H1 (cell line): ENCODE data around the gene MGAT5. TPM values are rescaled to one million over a fixed set of nuclear protein-coding genes. Genes with fewer than 3 reads are reported as not detected.

Experiments
- CTCF ChIA-PET: fragments of 300-600 bp; sonication (Branson Sonifier 250); formaldehyde crosslinking; loops from one replicate; lab custom pipeline; 2021; ENCODE audit not compliant: partially characterized antibody; lab: Charles Lee
- POLR2A ChIA-PET: fragments of 300-600 bp; sonication (Branson Sonifier 250); formaldehyde crosslinking; loops from one replicate; lab custom pipeline; 2021; ENCODE audit warnings: inconsistent platforms; ENCODE audit not compliant: partially characterized antibody; lab: Charles Lee
- DNase-seq, 2 experiments: peaks; one replicate each; pipeline versions ENCODE4 v3.0.0 to v3.0.0-alpha.2; 2010 to 2022; ENCODE audit warnings: low spot score in 2 of 2, low read depth in 1 of 2, mixed read lengths in 1 of 2
- FAIRE-seq: peaks from 2 replicates; lab custom pipeline; 2011; peaks lifted over from hg19 to GRCh38; lab: Jason Lieb, UNC
- H2AFZ ChIP-seq: 2 replicates; pipeline ENCODE4 v1.8.1; 2012; ENCODE audit warnings: low read length, inconsistent platforms
- H2AK5ac ChIP-seq: 2 replicates; pipeline ENCODE4 v1.6.1; 2013; ENCODE audit warnings: low read depth, low read length
- H2BK120ac ChIP-seq: replicated peaks from 2 replicates; pipeline ENCODE3; 2013; ENCODE audit warnings: low read depth, low read length, inconsistent platforms
- H2BK12ac ChIP-seq: 2 replicates; pipeline ENCODE4 v1.6.1; 2013; ENCODE audit warnings: low read depth, low read length
- H2BK15ac ChIP-seq: 2 replicates; pipeline ENCODE4 v1.6.1; 2013; ENCODE audit warnings: low read length
- H2BK20ac ChIP-seq: 2 replicates; pipeline ENCODE4 v1.6.1; 2013; ENCODE audit warnings: low read length
- H2BK5ac ChIP-seq: 2 replicates; pipeline ENCODE4 v1.6.1; 2013; ENCODE audit warnings: low read depth, low read length
- H3K14ac ChIP-seq: 2 replicates; pipeline ENCODE4 v1.6.1; 2013; ENCODE audit warnings: inconsistent platforms; ENCODE audit not compliant: insufficient read length
- H3K18ac ChIP-seq: 2 replicates; pipeline ENCODE4 v1.6.1; 2013; ENCODE audit warnings: low read length; ENCODE audit errors: extremely low read depth
- H3K23ac ChIP-seq: 2 replicates; pipeline ENCODE4 v1.6.1; 2013; ENCODE audit warnings: inconsistent platforms; ENCODE audit not compliant: insufficient read length
- H3K23me2 ChIP-seq: 2 replicates; pipeline ENCODE4 v1.6.1; 2013; ENCODE audit warnings: low read depth, low read length
- H3K27ac ChIP-seq: 2 replicates; pipeline ENCODE4 v1.6.1; 2011; ENCODE audit warnings: low read depth, low read length, inconsistent platforms
- H3K27me3 ChIP-seq, 4 experiments: replicated peaks in 1 of 4; 1 replicate in 1 of 4; 2 replicates in 3 of 4; pipeline versions ENCODE4 v1.6.1 to v1.8.1; 2011 to 2013; ENCODE audit warnings: low read length in 3 of 4, mild to moderate bottlenecking in 3 of 4, inconsistent platforms in 2 of 4, mixed read lengths in 2 of 4, moderate library complexity in 1 of 4; ENCODE audit not compliant: control insufficient read depth in 3 of 4, insufficient read depth in 3 of 4; ENCODE audit errors: extremely low read depth in 1 of 4
- H3K36me3 ChIP-seq, 4 experiments: 2 replicates each; pipeline versions ENCODE4 v1.6.1 to v1.8.1; 2011 to 2013; ENCODE audit warnings: mild to moderate bottlenecking in 4 of 4, low read length in 3 of 4, moderate library complexity in 2 of 4, control low read depth in 1 of 4, inconsistent platforms in 1 of 4; ENCODE audit not compliant: insufficient read depth in 4 of 4, control insufficient read depth in 2 of 4
- H3K4ac ChIP-seq: replicated peaks from 2 replicates; pipeline ENCODE3; 2013; ENCODE audit warnings: low read length, low read depth, mixed read lengths, inconsistent platforms; ENCODE audit not compliant: insufficient read length
- H3K4me1 ChIP-seq, 4 experiments: replicated peaks in 1 of 4; 1 replicate in 1 of 4; 2 replicates in 3 of 4; pipeline versions ENCODE4 v1.6.1 to v1.8.1; 2011 to 2013; ENCODE audit warnings: low read length in 3 of 4, inconsistent platforms in 2 of 4, mixed read lengths in 1 of 4; ENCODE audit not compliant: insufficient read depth in 4 of 4, control insufficient read depth in 3 of 4
- H3K4me2 ChIP-seq, 2 experiments: 2 replicates each; pipeline versions ENCODE4 v1.6.1 to v1.8.1; 2011 to 2013; ENCODE audit warnings: low read depth in 2 of 2, low read length in 2 of 2, control low read depth in 1 of 2, inconsistent platforms in 1 of 2, mild to moderate bottlenecking in 1 of 2; ENCODE audit not compliant: insufficient read depth in 1 of 2
- H3K4me3 ChIP-seq, 4 experiments: fragments of 200-600, 300-600 bp in 1 of 4; sonication (generic), shearing (Covaris generic), sonication (Bioruptor Twin) in 1 of 4; 2 replicates each; pipeline versions ENCODE4 v1.5.1 to v1.8.1; 2011 to 2016; ENCODE audit warnings: low read length in 4 of 4, low read depth in 3 of 4, control low read depth in 2 of 4, inconsistent platforms in 2 of 4, mild to moderate bottlenecking in 2 of 4, mixed read lengths in 1 of 4, moderate library complexity in 1 of 4; ENCODE audit not compliant: insufficient read depth in 2 of 4; ENCODE audit errors: extremely low read depth in 1 of 4
- H3K56ac ChIP-seq: replicated peaks from 2 replicates; pipeline ENCODE3; 2013; ENCODE audit warnings: low read depth, mild to moderate bottlenecking, mixed read lengths, low read length, inconsistent platforms; ENCODE audit not compliant: insufficient read length
- H3K79me1 ChIP-seq: 2 replicates; pipeline ENCODE4 v1.6.1; 2013; ENCODE audit warnings: low read depth, low read length, control low read depth
- H3K79me2 ChIP-seq, 2 experiments: 2 replicates each; pipeline versions ENCODE4 v1.6.1 to v1.8.1; 2012 to 2013; ENCODE audit warnings: low read length in 2 of 2, mild to moderate bottlenecking in 2 of 2, inconsistent platforms in 1 of 2; ENCODE audit not compliant: insufficient read depth in 2 of 2, control insufficient read depth in 1 of 2
- H3K9ac ChIP-seq, 4 experiments: replicated peaks in 1 of 4; 1 replicate in 1 of 4; 2 replicates in 3 of 4; pipeline versions ENCODE4 v1.6.1 to v1.8.1; 2011 to 2013; ENCODE audit warnings: low read depth in 3 of 4, low read length in 3 of 4, control low read depth in 2 of 4, mild to moderate bottlenecking in 2 of 4, moderate library complexity in 2 of 4, inconsistent platforms in 1 of 4; ENCODE audit errors: extremely low read depth in 1 of 4
- H3K9me3 ChIP-seq, 2 experiments: 2 replicates each; pipeline versions ENCODE4 v1.6.1 to v1.8.1; 2012 to 2013; ENCODE audit warnings: mild to moderate bottlenecking in 2 of 2, moderate library complexity in 2 of 2, control low read depth in 1 of 2, inconsistent platforms in 1 of 2, low read depth in 1 of 2, low read length in 1 of 2, mixed read lengths in 1 of 2; ENCODE audit not compliant: insufficient read depth in 2 of 2
- H4K20me1 ChIP-seq, 2 experiments: replicated peaks in 1 of 2; 2 replicates each; pipeline versions ENCODE3 to v1.8.1; 2011 to 2013; ENCODE audit warnings: inconsistent platforms in 2 of 2, low read length in 2 of 2, mild to moderate bottlenecking in 1 of 2; ENCODE audit not compliant: insufficient read depth in 2 of 2, control insufficient read depth in 1 of 2
- H4K5ac ChIP-seq: 2 replicates; pipeline ENCODE4 v1.6.1; 2013; ENCODE audit warnings: low read length, low read depth, mixed read lengths, inconsistent platforms; ENCODE audit not compliant: insufficient read length
- H4K8ac ChIP-seq: 2 replicates; pipeline ENCODE4 v1.8.0; 2013; ENCODE audit warnings: mild to moderate bottlenecking, moderate library complexity, low read length, inconsistent platforms; ENCODE audit not compliant: insufficient read depth; ENCODE audit errors: extremely low read depth
- H4K91ac ChIP-seq: replicated peaks from 2 replicates; pipeline ENCODE3; 2013; ENCODE audit warnings: low read length, mixed read lengths, inconsistent platforms; ENCODE audit not compliant: insufficient read length
- ASH2L ChIP-seq: fragments of 200-600, 300-600 bp; sonication (generic); IDR thresholded peaks from one replicate; pipeline ENCODE4 v1.7.1; 2017; ENCODE audit warnings: low read length
- CHD2 ChIP-seq: IDR thresholded peaks from 2 replicates; pipeline ENCODE4 v1.6.1; 2012; ENCODE audit warnings: low read length, improper control_type of control experiment
- CTBP2 ChIP-seq: IDR thresholded peaks from 2 replicates; pipeline ENCODE4 v1.7.0; 2011; ENCODE audit warnings: borderline replicate concordance, mild to moderate bottlenecking, moderate library complexity, mixed read lengths, low read length; ENCODE audit not compliant: insufficient read depth, insufficient read length
- EZH2 ChIP-seq: fragments of 200-600 bp; sonication (generic); IDR thresholded peaks from 2 replicates; pipeline ENCODE4 v1.7.1; 2012; ENCODE audit warnings: low read depth, mild to moderate bottlenecking, moderate library complexity, low read length, inconsistent platforms; ENCODE audit not compliant: severe bottlenecking
- RBBP5 ChIP-seq: IDR thresholded peaks from 2 replicates; pipeline ENCODE4 v1.7.1; 2012; ENCODE audit warnings: low read depth, mild to moderate bottlenecking, inconsistent platforms, low read length, moderate library complexity, borderline replicate concordance
- RXRA ChIP-seq: IDR thresholded peaks from 2 replicates; pipeline ENCODE4 v1.6.1; 2011; ENCODE audit warnings: low read depth, mild to moderate bottlenecking, low read length, moderate library complexity; ENCODE audit not compliant: insufficient read depth
- SUZ12 ChIP-seq: fragments of 200-600 bp; sonication (generic); IDR thresholded peaks from 2 replicates; pipeline ENCODE4 v1.6.1; 2012; ENCODE audit warnings: mild to moderate bottlenecking, inconsistent platforms, low read length, moderate library complexity, mixed read lengths
- TBP ChIP-seq: IDR thresholded peaks from 2 replicates; pipeline ENCODE4 v1.6.1; 2011; ENCODE audit warnings: low read depth, low read length, improper control_type of control experiment
- USF2 ChIP-seq: IDR thresholded peaks from 2 replicates; pipeline ENCODE4 v1.6.1; 2011; ENCODE audit warnings: low read length, improper control_type of control experiment
- WGBS, 2 experiments: shearing (Covaris generic) in 1 of 2; methylation state at CpG; one replicate each; pipeline versions ENCODE4 v1.1.6 to v1.1.7; 2013 to 2015; ENCODE audit warnings: low lambda C conversion rate in 2 of 2, mixed read lengths in 2 of 2, inconsistent platforms in 1 of 2, low coverage in 1 of 2, missing lambda C conversion rate in 1 of 2; ENCODE audit not compliant: insufficient replicate concordance in 2 of 2, insufficient coverage in 1 of 2, insufficient read length in 1 of 2; ENCODE audit errors: extremely low coverage in 1 of 2, missing lambda C conversion rate in 1 of 2; 5-methylcytosine and 5-hydroxymethylcytosine counted together
- polyA plus RNA-seq, 7 experiments: library from polyadenylated mRNA; depleted of rRNA in 3 of 7; stranded (reverse) in 5 of 7; unstranded in 2 of 7; fragments of >200 nt in 5 of 7; fragments of 200-250 nt in 2 of 7; gene quantifications; 1 replicate in 5 of 7; 2 replicates in 1 of 7; 4 replicates in 1 of 7; pipeline versions ENCODE4 v1.2.1 to v1.2.3, GENCODE V29; 2011 to 2013; ENCODE audit warnings: missing spikeins in 2 of 7, mixed read lengths in 2 of 7
- total RNA-seq: library from RNA; stranded (reverse); fragmentation: NEBNext Ultra II Directional; extraction: Animal tissue kit (Norgen Biotek cat#: 25700); gene quantifications from 2 replicates; pipeline ENCODE4 v1.2.1, GENCODE V29; 2021

The MGAT5 gene
- total and polyA plus RNA-seq, 2 of the 8 experiments (the other 6 are each of a cell fraction or from before 2014, with no cell fraction given), result 11.2 to 49.2 TPM

- CTCF ChIA-PET, result interaction anchor here (0.9 to 1.9 kb wide), 10 partner anchors 12 to 333 kb away, joined by 3 to 6 read pairs (median 4); no protein-coding TSS in a partner anchor
These were observed 33.4 kb upstream of the MGAT5 start for GRCh38 chr2:134220344-134220974.

More at GRCh38 chr2:134220344-134220974, 33.4 kb upstream of the MGAT5 start:
- H2BK15ac ChIP-seq, result 0 out of 2 replicates have a peak overlapping the region, but pooled peaks have one; percentile 9
- peak overlapping the region; percentile 7; the same call in 1 of the 2 replicates for H2BK5ac ChIP-seq
- peaks cover 7 to 13% (median 11%) of the 10 kb centered on the region in 4 experiments; a peak in 5 of 7 replicates for H3K4me1 ChIP-seq
- no peak overlapping the region; a peak in 1 of 8 replicates for H3K4me3 ChIP-seq
- no peaks in the 10 kb centered on the region; a peak in 1 of 7 replicates for H3K27me3 ChIP-seq
- H2AFZ ChIP-seq, result no peak overlapping the region
- POLR2A ChIA-PET, result interaction anchor here (1.3 kb wide), 2 partner anchors 9 to 101 kb away, joined by 3 read pairs; no protein-coding TSS in a partner anchor
- H4K20me1 ChIP-seq, result peaks cover 2 to 3% of the 10 kb centered on the region in 2 experiments
- DNase-seq (no peak), FAIRE-seq (no peak)
- H4K5ac ChIP-seq, result no peak overlapping the region
- H3K79me2 ChIP-seq, result peaks cover 0 to 72% of the 10 kb centered on the region in 2 experiments; a peak in 3 of 4 replicates
- no peak overlapping the region for H2BK12ac ChIP-seq
- no peaks in the 10 kb centered on the region for H3K36me3 ChIP-seq
- H3K4me2 ChIP-seq, result peak overlapping the region; percentile 22 to 54; a peak in 3 of 4 replicates
- H2AK5ac ChIP-seq, result no peak overlapping the region
- H2BK20ac ChIP-seq, result no peak overlapping the region
- no peak overlapping the region for H3K14ac ChIP-seq
- no peak overlapping the region for H3K4ac ChIP-seq
- H3K18ac ChIP-seq, result peak overlapping the region; percentile 48; the same call in 1 of the 2 replicates
- no peak overlapping the region for H3K27ac ChIP-seq
- H3K9me3 ChIP-seq, result no peaks in the 10 kb centered on the region
- H4K91ac ChIP-seq, result no peak overlapping the region
- 0 out of 2 replicates have a peak, but pooled peaks cover 3% of the 10 kb centered on the region for H3K23me2 ChIP-seq
- no peak overlapping the region for H2BK120ac ChIP-seq
- H3K9ac ChIP-seq, result peak overlapping the region in 1 of 4 experiments; percentile 25; a peak in 2 of 7 replicates
- no peak overlapping the region for H3K56ac ChIP-seq
- H4K8ac ChIP-seq, result no peak overlapping the region
- 59% methylated on average over 7 of the region's 7 CpGs; no CpG with 5 or more reads in 1 of the 2 experiments for WGBS, 2 experiments
- H3K79me1 ChIP-seq, result peaks cover 11% of the 10 kb centered on the region
- TF ChIP-seq CHD2 (no peak), RBBP5 (no peak), CTBP2 (no peak), TBP (no peak), RXRA (no peak), USF2 (no peak), SUZ12 (no peak), EZH2 (no peak), ASH2L (no peak)
- TF ChIP-seq, all 59 proteins: peak for 0
- H3K23ac ChIP-seq, result no peak overlapping the region
